NT2/D1 (cell line): ENCODE results near the gene REPS1.

ENCODE experiments used
- DNase-seq: peaks from one replicate; pipeline ENCODE4 v3.0.0-alpha.2; 2011; ENCODE audit warnings: low read depth, low spot score
- H3K27me3 ChIP-seq: 2 replicates; pipeline ENCODE4 v1.6.0; 2011; ENCODE audit warnings: mild to moderate bottlenecking; ENCODE audit not compliant: insufficient read length, insufficient read depth
- H3K36me3 ChIP-seq: 2 replicates; pipeline ENCODE4 v1.6.1; 2011; ENCODE audit warnings: mild to moderate bottlenecking, low read length, mixed read lengths; ENCODE audit not compliant: insufficient read depth, insufficient read length
- H3K4me1 ChIP-seq: 2 replicates; pipeline ENCODE4 v1.5.1; 2011; ENCODE audit not compliant: insufficient read depth, insufficient read length
- H3K4me3 ChIP-seq: 2 replicates; pipeline ENCODE4 v1.5.1; 2011; ENCODE audit warnings: low read depth; ENCODE audit not compliant: insufficient read length
- H3K9ac ChIP-seq: 2 replicates; pipeline ENCODE4 v1.6.0; 2011; ENCODE audit warnings: low read depth; ENCODE audit not compliant: insufficient read length
- H3K9me3 ChIP-seq: 2 replicates; pipeline ENCODE4 v1.5.1; 2011; ENCODE audit warnings: mild to moderate bottlenecking, low read length; ENCODE audit not compliant: insufficient read depth
- SUZ12 ChIP-seq: IDR thresholded peaks from 2 replicates; pipeline ENCODE4 v1.6.1; 2011; ENCODE audit not compliant: insufficient read length, insufficient read depth; ENCODE audit errors: extremely low read depth
- YY1 ChIP-seq: IDR thresholded peaks from 2 replicates; pipeline ENCODE4 v1.6.1; 2011; ENCODE audit not compliant: insufficient read length, insufficient read depth
- ZNF274 ChIP-seq: IDR thresholded peaks from 2 replicates; pipeline ENCODE4 v1.6.1; 2011; ENCODE audit warnings: mild to moderate bottlenecking, low read depth, low read length

REPS1 gene, protein sequence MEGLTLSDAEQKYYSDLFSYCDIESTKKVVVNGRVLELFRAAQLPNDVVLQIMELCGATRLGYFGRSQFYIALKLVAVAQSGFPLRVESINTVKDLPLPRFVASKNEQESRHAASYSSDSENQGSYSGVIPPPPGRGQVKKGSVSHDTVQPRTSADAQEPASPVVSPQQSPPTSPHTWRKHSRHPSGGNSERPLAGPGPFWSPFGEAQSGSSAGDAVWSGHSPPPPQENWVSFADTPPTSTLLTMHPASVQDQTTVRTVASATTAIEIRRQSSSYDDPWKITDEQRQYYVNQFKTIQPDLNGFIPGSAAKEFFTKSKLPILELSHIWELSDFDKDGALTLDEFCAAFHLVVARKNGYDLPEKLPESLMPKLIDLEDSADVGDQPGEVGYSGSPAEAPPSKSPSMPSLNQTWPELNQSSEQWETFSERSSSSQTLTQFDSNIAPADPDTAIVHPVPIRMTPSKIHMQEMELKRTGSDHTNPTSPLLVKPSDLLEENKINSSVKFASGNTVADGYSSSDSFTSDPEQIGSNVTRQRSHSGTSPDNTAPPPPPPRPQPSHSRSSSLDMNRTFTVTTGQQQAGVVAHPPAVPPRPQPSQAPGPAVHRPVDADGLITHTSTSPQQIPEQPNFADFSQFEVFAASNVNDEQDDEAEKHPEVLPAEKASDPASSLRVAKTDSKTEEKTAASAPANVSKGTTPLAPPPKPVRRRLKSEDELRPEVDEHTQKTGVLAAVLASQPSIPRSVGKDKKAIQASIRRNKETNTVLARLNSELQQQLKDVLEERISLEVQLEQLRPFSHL

DNA sequence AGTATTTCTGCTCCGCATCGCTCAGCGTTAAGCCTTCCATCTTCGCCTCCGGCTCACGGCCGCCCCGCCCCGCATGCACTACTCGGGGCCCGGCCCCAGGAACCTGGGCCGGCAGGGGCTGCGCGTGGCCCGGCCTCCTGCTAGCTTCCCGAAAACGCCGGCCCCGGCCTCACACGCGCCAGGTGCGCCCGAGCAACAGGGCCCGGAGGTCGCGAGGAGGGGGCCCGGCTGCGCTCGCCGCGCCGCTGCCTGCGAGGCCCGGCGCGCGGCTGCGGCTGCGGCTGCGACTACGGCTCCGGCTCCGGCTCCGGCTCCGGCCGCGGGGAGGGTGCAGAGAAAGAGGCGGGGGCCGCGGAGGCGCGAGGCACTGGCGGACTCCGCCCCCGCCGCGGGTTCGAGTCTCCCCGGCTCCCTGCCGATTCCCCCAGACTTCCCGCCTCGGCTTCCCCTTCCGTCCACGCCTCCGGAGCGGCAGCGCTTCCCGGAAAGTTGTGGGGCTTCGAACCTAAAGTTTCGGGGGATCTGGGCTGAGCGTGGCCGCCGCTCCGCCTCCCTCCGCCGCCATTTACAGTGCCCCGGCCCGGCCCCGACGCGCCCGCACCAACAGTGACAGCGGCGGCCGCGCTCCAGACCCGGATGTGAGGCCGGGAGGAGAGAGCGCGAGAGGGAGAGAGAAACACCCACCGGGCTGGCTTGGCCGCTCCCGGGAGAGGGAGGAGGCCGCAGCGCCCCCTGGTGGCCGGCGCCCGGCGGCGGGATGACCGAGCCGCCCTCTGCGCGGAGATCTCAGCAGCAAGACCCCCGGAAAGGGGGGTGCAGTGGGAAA is at the start of gene REPS1:
REPS1 (minus strand) TSS at position 611 of the 826 bp plus-strand sequence; CDS start at position 40, 571 bp downstream.
- TF ChIP-seq SUZ12 (no peak), YY1 (no peak), ZNF274 (no peak)
- Histone ChIP-seq H3K4me3 (peak within 1 kb of the TSS; percentile 88), H3K27me3 (no peaks in the 10 kb centered on the region), H3K36me3 (no peaks in the 10 kb centered on the region), H3K9me3 (no peaks in the 10 kb centered on the region), H3K4me1 (no peaks in the 10 kb centered on the region), H3K9ac (peak within 1 kb of the TSS; percentile 92)
- peak; percentile 76 for DNase-seq

GRCh38 chr6:139037490-139037889 is 49.4 kb upstream of the REPS1 start:
- H3K4me1 ChIP-seq = no peaks in the 10 kb centered on the region
- H3K9me3 ChIP-seq = no peaks in the 10 kb centered on the region
- TF ChIP-seq SUZ12 (no peak), ZNF274 (no peak), YY1 (no peak)
- H3K9ac ChIP-seq = no peak overlapping the region
- peaks cover 31% of the 10 kb centered on the region for H3K36me3 ChIP-seq
- H3K4me3 ChIP-seq = no peak overlapping the region
- no peaks in the 10 kb centered on the region for H3K27me3 ChIP-seq
- no peak for DNase-seq

DNA sequence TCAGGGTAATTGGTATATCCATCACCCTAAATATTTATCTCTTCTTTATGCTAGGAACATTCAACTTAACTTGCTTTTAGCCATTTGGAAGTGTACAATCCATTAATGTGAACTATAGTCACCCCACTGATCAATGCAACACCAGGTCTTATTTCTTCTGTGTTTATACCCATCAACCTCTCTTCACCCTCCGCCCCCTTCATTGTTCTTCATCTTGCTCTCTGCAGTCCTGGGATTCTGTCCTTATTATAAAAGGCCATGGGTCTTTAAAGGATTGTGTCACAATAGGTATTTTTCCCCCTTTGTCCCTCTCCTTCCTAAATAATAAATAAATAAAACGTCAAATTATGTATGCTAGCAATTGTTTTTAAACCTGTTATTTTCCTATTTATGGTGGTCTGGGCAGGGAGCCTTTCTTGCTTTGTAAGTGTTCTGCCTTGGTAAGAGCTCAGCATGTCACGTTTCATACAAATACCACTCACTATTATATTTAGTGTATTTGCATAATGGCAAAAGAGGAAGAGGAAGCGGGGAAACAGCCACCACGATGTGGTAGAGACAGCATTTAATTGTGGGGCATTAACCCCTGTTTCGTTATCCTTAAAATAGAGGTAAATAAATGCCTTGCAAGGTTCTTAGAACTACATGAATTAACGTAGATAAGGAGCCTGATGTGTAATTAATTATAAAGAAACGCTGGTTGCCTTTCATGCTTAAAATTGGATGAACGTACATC is 42.3 kb upstream of the REPS1 start:
- no peak overlapping the region for H3K9ac ChIP-seq
- TF ChIP-seq ZNF274 (no peak), YY1 (no peak), SUZ12 (no peak)
- no peak for DNase-seq
- H3K27me3 ChIP-seq = no peaks in the 10 kb centered on the region
- H3K36me3 ChIP-seq = peaks cover 14% of the 10 kb centered on the region
- peak overlapping the region; percentile 89 for H3K4me3 ChIP-seq
- H3K4me1 ChIP-seq = no peaks in the 10 kb centered on the region
- H3K9me3 ChIP-seq = no peaks in the 10 kb centered on the region

DNA sequence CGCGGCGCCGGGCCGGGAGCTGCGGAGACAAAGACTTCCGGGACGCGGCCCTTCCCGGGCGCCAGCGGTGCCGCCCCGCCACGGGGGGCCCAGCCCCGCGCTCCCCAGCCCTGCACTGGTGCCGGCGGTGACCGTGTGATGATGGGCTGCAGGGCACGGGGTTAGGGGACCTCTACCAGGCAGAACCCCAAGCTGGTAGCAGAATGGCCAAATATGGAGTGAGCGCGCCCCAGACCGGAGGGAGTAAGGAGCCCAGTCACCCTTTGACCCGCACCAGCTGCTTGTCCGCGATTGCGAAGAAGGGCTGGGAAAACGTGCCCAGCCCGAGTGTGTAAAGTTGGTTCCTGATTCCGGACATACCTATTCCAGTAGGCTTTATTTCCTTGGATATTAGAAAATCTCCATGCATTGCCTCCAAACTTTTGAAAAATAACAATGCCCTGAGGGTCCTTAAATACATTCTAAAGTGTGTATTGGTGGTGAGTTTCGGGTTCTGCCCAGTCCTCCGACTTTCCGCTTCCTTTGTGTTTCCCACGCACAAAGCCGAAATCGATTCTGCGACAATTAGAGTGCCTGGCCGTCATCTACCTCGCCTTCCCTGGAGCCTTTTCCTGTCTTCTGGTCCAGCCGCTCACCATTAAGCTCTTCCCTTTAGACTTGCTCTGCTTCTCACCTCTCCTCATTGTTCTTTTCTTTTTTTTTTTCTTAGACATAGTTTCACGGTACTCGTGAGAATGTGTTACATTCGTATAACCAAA is 41.6 kb upstream of the REPS1 start:
- no peaks in the 10 kb centered on the region for H3K4me1 ChIP-seq
- no peaks in the 10 kb centered on the region for H3K9me3 ChIP-seq
- H3K9ac ChIP-seq = peak overlapping the region; percentile 86
- no peak for TF ChIP-seq SUZ12
- TF ChIP-seq YY1 = no peak
- TF ChIP-seq ZNF274 = no peak
- DNase-seq = no peak
- H3K4me3 ChIP-seq = peak overlapping the region; percentile 89
- H3K36me3 ChIP-seq = peaks cover 10% of the 10 kb centered on the region
- H3K27me3 ChIP-seq = no peaks in the 10 kb centered on the region

GRCh38 chr6:139028658-139029469 is 40.8 kb upstream of the REPS1 start, which contains the start of gene ABRACL:
TSS of gene ABRACL (plus strand) at chr6:139028745. CDS start at chr6:139034161, 5,416 bp downstream.
- Histone ChIP-seq H3K9me3 (no peaks in the 10 kb centered on the region), H3K9ac (peak within 1 kb of the TSS; percentile 86), H3K4me3 (peak within 1 kb of the TSS; percentile 89), H3K4me1 (no peaks in the 10 kb centered on the region), H3K27me3 (no peaks in the 10 kb centered on the region), H3K36me3 (peaks cover 6% of the 10 kb centered on the region)
- TF ChIP-seq ZNF274 (no peak), SUZ12 (no peak), YY1 (no peak)
- DNase-seq = no peak
